Liver (tissue), 3 donors: ENCODE results near the gene ASAP2.

Source experiments
- EGR1 ChIP-seq, 2 donors: IDR thresholded peaks; 2 replicates each; pipeline ENCODE4 v1.6.1; 2016 to 2018; ENCODE audit warnings: antibody characterized with exemption in 2 of 2, low read depth in 2 of 2
- HNF4G ChIP-seq: IDR thresholded peaks from 2 replicates; pipeline ENCODE4 v1.6.1; 2016; ENCODE audit warnings: antibody characterized with exemption
- JUND ChIP-seq, 2 donors: IDR thresholded peaks; 2 replicates each; pipeline ENCODE4 v1.6.1; 2016; ENCODE audit warnings: antibody characterized with exemption in 2 of 2
- RAD21 ChIP-seq, 2 donors: IDR thresholded peaks; 2 replicates each; pipeline ENCODE4 v1.6.1; 2016; ENCODE audit warnings: antibody characterized with exemption in 2 of 2, mild to moderate bottlenecking in 2 of 2
- TAF1 ChIP-seq: conservative IDR thresholded peaks from 2 replicates; pipeline ENCODE4 v1.6.1; 2016; ENCODE audit warnings: antibody characterized with exemption, mild to moderate bottlenecking
- TF ChIP-seq, protein P1 (sequence below): fragments of 150-350 bp; IDR thresholded peaks from 2 replicates; pipeline ENCODE4 v1.5.1; 2017; ENCODE audit warnings: improper control_type of control experiment, low read depth, low read length; ENCODE audit not compliant: missing input control
- TF ChIP-seq, protein P2 (sequence below): IDR thresholded peaks from 2 replicates; pipeline ENCODE4 v1.6.1; 2016; ENCODE audit warnings: antibody characterized with exemption
- donor health status: healthy.
- donor health status: healthy.

DNA sequence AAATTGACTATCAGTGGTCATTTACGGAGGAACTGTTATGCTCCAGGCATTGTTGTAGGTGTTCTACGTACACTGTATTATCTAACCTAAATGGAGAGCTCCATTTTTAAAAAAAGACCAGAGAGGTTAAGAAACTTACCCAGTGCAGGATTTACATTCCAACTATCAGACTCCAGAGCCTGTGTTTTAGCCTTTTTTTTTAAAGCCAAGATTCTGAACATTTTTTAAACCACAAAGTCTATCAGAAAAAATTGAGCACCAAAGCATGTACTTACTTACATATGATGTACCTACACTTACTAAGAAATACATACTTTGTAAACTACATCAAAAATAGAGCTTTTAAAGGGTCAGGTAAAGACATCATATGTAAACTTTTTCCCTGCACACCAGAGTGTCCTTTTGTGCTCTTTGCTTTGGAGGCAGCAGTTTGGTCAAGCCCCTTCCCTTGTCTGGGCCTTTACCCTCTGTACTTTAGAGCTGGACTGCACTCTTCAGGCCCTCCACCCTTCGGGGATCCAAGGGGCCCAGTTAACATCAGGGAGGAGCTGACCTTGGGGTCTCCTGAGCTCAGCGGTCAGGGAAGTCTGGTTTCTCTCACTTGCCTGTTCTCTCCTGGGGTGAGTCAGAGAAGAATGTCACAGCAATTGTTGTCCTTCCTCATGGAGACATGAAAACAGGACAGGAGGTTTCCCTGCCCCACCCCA is 158.3 kb downstream of the ASAP2 start:
- TF ChIP-seq, protein P1, sequence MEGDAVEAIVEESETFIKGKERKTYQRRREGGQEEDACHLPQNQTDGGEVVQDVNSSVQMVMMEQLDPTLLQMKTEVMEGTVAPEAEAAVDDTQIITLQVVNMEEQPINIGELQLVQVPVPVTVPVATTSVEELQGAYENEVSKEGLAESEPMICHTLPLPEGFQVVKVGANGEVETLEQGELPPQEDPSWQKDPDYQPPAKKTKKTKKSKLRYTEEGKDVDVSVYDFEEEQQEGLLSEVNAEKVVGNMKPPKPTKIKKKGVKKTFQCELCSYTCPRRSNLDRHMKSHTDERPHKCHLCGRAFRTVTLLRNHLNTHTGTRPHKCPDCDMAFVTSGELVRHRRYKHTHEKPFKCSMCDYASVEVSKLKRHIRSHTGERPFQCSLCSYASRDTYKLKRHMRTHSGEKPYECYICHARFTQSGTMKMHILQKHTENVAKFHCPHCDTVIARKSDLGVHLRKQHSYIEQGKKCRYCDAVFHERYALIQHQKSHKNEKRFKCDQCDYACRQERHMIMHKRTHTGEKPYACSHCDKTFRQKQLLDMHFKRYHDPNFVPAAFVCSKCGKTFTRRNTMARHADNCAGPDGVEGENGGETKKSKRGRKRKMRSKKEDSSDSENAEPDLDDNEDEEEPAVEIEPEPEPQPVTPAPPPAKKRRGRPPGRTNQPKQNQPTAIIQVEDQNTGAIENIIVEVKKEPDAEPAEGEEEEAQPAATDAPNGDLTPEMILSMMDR: no peak
- no peak for TF ChIP-seq RAD21 (IDR thresholded peaks at IDR 0.05)
- no peak for TF ChIP-seq HNF4G
- TF ChIP-seq EGR1 (IDR thresholded peaks at IDR 0.05; ENCODE audit: low read depth in 2 of 2): no peak
- no peak for TF ChIP-seq TAF1
- TF ChIP-seq, protein P2, sequence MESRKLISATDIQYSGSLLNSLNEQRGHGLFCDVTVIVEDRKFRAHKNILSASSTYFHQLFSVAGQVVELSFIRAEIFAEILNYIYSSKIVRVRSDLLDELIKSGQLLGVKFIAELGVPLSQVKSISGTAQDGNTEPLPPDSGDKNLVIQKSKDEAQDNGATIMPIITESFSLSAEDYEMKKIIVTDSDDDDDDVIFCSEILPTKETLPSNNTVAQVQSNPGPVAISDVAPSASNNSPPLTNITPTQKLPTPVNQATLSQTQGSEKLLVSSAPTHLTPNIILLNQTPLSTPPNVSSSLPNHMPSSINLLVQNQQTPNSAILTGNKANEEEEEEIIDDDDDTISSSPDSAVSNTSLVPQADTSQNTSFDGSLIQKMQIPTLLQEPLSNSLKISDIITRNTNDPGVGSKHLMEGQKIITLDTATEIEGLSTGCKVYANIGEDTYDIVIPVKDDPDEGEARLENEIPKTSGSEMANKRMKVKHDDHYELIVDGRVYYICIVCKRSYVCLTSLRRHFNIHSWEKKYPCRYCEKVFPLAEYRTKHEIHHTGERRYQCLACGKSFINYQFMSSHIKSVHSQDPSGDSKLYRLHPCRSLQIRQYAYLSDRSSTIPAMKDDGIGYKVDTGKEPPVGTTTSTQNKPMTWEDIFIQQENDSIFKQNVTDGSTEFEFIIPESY: no peak
- TF ChIP-seq JUND (IDR thresholded peaks at IDR 0.05): no peak
